Tibial artery (tissue), 4 donors: ENCODE data around the gene PPBP.

Source experiments
- DNase-seq, 2 donors: peaks; one replicate each; pipeline ENCODE4 v3.0.0-alpha.2; 2019
- H3K27ac ChIP-seq, 2 donors: fragments of 200-600 bp; sonication (generic) in 1 of 2; 1 replicate in 1 of 2; 2 replicates in 1 of 2; pipeline ENCODE4 v1.5.1; 2018 to 2019; ENCODE audit warnings: mild to moderate bottlenecking in 1 of 2
- H3K27me3 ChIP-seq, 2 donors: fragments of 200-600 bp; sonication (generic) in 1 of 2; one replicate each; pipeline versions ENCODE4 v1.5.1 to v1.6.0; 2016 to 2019
- H3K36me3 ChIP-seq, 3 donors: fragments of 200-600 bp; sonication (generic) in 2 of 3; one replicate each; pipeline ENCODE4 v1.5.1; 2016 to 2019; ENCODE audit warnings: mild to moderate bottlenecking in 2 of 3
- H3K4me1 ChIP-seq, 4 donors: fragments of 200-600 bp; sonication (generic) in 2 of 4; 1 replicate in 3 of 4; 2 replicates in 1 of 4; pipeline ENCODE4 v1.5.1; 2016 to 2019
- H3K4me3 ChIP-seq, 2 donors: fragments of 200-600 bp; sonication (generic) in 1 of 2; 1 replicate in 1 of 2; 2 replicates in 1 of 2; pipeline ENCODE4 v1.5.1; 2018 to 2019; ENCODE audit warnings: mild to moderate bottlenecking in 2 of 2
- H3K9me3 ChIP-seq, 3 donors: fragments of 200-600 bp; sonication (generic) in 1 of 3; one replicate each; pipeline ENCODE4 v1.5.1; 2016 to 2019
- intact Hi-C: fragments of 100-400 bp; cut with DNase I; formaldehyde crosslinking; loops from one replicate; pipeline ENCODE4 v1.15.0; 2023; ENCODE audit warnings: low total_unique reads
- TF ChIP-seq, protein P1 (sequence below), 2 experiments: fragments of 200-600 bp in 1 of 2; fragments of 450-650 bp in 1 of 2; IDR thresholded peaks; one replicate each; pipeline ENCODE4 v1.5.1; 2017 to 2019; ENCODE audit warnings: antibody characterized with exemption in 2 of 2, mild to moderate bottlenecking in 1 of 2, moderate library complexity in 1 of 2

Gene PPBP

DNA sequence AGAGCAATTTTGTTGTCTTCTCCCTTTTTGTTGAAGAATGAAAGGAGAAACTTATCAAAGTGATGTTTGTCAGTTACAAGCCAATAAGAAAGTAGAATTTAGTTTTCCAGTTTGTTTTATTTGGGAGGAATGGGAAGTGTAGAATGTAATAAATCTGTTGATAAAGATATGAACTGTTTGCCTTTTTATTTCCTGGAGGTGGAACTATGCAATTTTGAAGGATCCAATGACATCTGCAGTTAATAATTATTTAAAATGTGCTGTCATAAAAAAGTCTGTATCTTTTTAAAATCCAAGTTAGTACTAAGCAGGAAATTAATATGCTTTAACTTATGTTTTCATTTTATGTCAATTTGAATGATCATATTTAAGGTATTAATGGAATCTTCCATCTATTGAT lies 51.0 kb downstream of the PPBP start:
- no peak for DNase-seq
- no peak overlapping the region for H3K4me3 ChIP-seq
- TF ChIP-seq, protein P1, sequence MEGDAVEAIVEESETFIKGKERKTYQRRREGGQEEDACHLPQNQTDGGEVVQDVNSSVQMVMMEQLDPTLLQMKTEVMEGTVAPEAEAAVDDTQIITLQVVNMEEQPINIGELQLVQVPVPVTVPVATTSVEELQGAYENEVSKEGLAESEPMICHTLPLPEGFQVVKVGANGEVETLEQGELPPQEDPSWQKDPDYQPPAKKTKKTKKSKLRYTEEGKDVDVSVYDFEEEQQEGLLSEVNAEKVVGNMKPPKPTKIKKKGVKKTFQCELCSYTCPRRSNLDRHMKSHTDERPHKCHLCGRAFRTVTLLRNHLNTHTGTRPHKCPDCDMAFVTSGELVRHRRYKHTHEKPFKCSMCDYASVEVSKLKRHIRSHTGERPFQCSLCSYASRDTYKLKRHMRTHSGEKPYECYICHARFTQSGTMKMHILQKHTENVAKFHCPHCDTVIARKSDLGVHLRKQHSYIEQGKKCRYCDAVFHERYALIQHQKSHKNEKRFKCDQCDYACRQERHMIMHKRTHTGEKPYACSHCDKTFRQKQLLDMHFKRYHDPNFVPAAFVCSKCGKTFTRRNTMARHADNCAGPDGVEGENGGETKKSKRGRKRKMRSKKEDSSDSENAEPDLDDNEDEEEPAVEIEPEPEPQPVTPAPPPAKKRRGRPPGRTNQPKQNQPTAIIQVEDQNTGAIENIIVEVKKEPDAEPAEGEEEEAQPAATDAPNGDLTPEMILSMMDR (IDR thresholded peaks at IDR 0.05) = no peak
- H3K27ac ChIP-seq = no peak overlapping the region
- H3K9me3 ChIP-seq = no peaks in the 10 kb centered on the region
- no peaks in the 10 kb centered on the region for H3K36me3 ChIP-seq
- intact Hi-C loops = no loop called here
- H3K27me3 ChIP-seq = no peaks in the 10 kb centered on the region
- H3K4me1 ChIP-seq = no peaks in the 10 kb centered on the region
